ENCODE results near the gene SPIN2A.
"Not testable (repeated sequence)": the region's sequence is repeated elsewhere in the genome, so short reads cannot be mapped to it uniquely, and the experiment has no call there.

The SPIN2A gene

GRCh38 chrX:57137073-57137472 is at the start of gene SPIN2A:
Gene SPIN2A, minus strand, starts transcription at chrX:57137397. Its CDS starts 800 bp downstream, at chrX:57136597.
- not testable (repeated sequence) for DNase-seq (ENCODE audit: low read depth)

GRCh38 chrX:57178605-57179004 is 41.4 kb upstream of the SPIN2A start:
- DNase-seq (ENCODE audit: low read depth) = no peak

- DNase-seq (ENCODE audit: low read depth) = no peak
Measured at GRCh38 chrX:57177070-57177469, 39.9 kb upstream of the SPIN2A start.

- DNase-seq (ENCODE audit: low read depth) = no peak
Measured at GRCh38 chrX:57172544-57172943, 35.3 kb upstream of the SPIN2A start.

DNA sequence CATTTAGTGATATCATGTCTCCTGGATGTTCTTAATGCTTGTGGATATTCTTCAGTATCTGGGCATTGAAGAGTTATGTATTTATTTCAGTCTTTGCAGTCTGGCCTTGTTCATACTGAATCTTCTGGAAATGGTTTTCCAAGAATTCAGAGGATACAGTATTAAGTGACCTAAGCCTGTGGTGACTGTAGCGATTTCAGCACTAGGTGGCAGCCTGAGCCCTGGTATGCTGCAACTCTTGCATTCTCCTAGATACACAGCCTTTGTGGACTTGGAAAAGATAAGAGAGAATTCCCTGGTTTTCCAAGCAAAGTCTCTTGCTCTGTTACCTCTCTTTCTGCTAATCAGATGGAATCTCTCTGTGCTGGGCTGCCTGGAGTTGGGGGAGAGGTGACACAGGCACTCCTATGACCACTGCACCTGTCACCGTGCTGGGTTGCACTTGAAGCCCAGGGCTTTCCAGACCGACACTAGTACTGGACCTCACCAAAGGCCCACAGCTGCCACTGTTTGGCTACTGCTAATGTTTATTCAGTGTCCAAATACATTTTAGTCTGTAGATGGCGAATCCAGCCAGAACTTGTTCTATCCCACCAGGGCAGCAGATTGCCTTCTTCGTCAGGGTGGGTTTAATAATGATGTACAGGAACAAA is 19.3 kb upstream of the SPIN2A start:
- DNase-seq (ENCODE audit: low read depth) = no peak

DNA sequence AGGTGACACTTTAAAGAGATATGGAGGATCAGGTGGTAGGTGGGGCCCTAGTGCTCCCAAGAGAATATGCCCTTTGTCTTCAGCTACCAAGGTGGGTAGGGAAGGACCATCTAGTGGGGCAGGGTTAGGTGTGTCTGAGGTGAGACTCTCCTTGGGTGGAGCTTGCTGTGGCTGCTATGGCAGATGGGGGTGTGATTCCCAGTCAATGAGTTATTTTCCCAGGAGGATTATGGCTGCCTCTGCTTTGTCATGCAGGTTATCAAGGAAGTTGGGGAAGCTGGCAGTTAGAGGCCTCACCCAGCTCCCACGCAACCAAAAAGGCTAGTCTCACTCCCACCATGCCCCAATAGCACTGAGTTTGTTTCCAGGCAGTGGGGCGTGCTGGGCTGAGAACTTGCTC is 18.0 kb upstream of the SPIN2A start:
- no peak for DNase-seq (ENCODE audit: low read depth)

GRCh38 chrX:57152222-57152621 is 15.0 kb upstream of the SPIN2A start:
- not testable (repeated sequence) for DNase-seq (ENCODE audit: low read depth)

- DNase-seq (ENCODE audit: low read depth) = no peak
Measured at GRCh38 chrX:57138674-57139073, 1.5 kb upstream of the SPIN2A start.

DNA sequence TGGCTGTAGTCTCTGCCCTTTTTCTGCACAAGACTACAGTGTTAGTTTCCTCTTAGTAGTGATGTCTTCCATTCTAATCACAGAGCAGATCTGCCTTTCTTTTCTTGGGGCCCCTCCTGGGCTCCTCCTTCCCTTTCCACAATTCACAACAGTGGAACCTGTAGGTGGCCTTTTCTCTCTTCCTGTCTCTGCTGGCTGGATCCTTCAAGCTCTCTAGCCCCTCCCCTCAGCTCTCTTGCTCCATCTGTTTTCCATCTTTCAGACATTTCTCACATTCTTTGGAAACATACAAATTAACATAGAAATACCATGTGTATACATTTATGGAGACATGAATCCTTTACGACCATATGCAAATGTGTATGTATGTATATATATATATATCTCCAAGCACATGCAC is 304 bp upstream of the SPIN2A start:
- no peak for DNase-seq (ENCODE audit: low read depth)

DNA sequence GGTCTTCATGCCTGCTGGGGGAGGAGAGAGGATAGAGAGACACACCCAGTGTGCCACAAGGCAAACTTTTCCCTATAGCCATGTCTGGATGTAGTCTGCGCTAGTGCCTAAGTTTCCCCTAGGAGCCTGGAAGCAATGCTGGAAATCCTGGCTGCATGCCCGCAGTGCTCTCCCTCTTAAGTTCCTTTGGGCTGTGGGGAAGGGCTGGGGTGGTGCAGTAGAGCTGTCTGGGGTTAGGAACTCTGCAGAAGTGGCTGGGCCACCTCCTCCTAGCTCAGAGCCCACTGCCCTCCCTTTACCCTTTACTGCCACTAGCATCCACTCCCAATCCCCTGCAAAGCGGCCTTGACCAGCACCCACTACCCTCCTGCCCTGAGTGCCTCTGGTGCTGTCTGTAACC is 608 bp downstream of the SPIN2A start:
- not testable (repeated sequence) for DNase-seq (ENCODE audit: low read depth)

DNA sequence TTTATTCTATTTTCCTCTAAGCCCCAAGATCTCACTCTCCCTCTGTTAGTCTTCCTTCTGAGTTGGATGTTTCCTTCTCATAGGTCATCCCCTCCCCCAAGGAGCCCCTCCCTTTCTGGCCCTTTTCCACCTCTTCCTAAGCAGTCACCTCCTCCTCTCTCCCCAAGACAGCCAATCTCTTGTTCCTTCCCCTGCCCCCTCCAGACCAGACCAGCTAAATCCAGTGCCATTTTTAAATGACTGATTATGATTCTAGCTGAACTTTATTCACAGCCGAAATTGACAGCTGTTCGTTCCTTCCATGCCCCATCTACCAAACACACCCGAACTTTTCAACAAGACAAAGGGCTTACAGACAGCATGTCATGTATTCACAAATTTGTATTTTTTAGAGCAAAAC is 1.9 kb downstream of the SPIN2A start:
- DNase-seq (ENCODE audit: low read depth) = no peak

- DNase-seq (ENCODE audit: low read depth) = no peak
Measured at GRCh38 chrX:57134702-57135101, 2.5 kb downstream of the SPIN2A start.

GRCh38 chrX:57133706-57134105 is 3.5 kb downstream of the SPIN2A start:
- DNase-seq (ENCODE audit: low read depth) = no peak

DNA sequence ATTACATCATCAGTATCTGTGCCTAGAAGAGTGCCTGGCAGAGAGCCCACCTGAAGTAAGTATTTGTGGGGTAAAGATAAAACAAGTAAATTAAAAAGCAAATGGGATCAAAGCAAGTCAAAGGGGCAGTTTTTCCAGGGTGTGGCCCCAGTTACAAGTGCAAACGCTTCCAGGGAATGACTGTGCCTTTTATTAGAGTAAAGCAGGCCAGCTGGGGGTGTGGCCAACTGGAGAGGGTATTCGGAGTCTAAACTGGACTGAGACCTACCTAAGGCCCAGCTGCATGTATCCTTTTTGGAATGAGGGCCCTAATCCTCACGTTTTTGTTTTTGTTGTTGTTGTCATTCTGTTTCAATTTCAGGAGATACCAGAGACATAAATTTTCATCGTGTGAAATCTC is 3.9 kb downstream of the SPIN2A start:
- not testable (repeated sequence) for DNase-seq (ENCODE audit: low read depth)

DNA sequence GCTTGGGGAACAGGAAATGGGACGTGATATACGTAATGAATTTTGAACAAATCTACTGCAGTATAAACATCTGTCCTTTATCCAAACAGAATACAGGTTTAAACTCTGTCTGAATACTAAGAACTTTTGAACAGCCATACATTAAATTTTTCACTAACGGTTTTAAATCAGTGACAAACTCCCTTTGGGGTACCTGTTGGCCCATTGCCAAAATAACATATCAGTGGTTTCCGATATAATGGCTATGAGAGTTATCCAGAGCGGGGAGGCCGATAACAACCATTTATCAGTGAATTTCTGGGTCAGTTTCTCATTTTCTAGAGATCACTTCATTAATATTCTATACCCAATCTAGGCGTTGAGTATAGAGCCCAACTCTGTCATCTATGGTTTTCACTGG is 5.2 kb downstream of the SPIN2A start:
- no peak for DNase-seq (ENCODE audit: low read depth)

DNA sequence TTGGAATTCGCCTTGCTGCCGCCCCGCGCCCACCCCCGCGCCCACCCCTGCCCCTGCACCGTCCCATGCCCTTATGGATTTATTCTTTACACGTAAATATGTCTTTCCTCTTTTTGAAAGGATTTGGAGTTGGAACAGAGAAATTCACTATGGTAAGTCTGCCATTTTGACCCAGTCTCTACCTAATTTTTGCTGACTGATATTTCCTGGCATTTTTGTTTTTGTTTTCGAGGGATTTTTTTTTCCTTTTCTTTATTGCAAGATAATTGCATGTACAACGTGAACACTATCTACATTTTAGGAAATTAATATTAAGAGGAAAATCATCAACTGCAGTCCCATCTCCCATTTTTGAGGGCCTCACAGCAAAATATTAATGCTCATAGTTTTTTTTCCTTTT is 15.4 kb downstream of the SPIN2A start:
- no peak for DNase-seq (ENCODE audit: low read depth)

- DNase-seq (ENCODE audit: low read depth) = peak; percentile 69
Measured at GRCh38 chrX:57121162-57121755, 15.9 kb downstream of the SPIN2A start, which contains the start of gene SPIN2B. Gene SPIN2B, minus strand, starts transcription at chrX:57121548.

DNA sequence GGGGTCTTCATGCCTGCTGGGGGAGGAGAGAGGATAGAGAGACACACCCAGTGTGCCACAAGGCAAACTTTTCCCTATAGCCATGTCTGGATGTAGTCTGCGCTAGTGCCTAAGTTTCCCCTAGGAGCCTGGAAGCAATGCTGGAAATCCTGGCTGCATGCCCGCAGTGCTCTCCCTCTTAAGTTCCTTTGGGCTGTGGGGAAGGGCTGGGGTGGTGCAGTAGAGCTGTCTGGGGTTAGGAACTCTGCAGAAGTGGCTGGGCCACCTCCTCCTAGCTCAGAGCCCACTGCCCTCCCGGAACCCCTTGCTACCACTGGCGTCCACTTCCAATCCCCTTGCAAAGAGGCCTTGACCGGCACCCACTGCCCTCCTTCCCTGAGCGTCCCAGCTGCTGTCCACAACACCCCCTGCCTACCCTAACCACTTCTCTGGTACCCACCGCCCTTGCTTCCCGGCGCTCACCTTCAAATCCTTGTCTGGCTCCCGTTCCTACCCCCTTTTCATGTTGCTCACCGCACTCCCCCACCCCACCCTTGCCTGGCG is 16.5 kb downstream of the SPIN2A start:
- DNase-seq (ENCODE audit: low read depth) = not testable (repeated sequence)

DNA sequence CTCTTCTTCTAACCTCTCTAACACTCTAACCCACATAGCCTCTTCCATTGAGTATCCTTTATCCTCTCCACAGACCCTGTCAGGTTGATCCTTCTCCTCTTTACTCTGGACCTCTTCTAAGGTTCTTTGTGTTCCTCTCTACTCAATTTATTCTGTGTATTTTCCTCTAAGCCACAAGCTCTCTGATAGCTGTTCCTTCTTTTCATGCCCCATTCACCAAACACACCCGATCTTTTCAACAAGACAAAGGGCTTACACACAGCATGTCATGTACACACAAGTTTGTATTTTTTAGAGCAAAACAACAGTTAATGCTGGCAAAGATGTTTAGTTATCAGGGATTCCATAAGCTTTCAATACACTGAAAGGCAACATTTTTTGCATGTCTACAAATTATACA is 17.8 kb downstream of the SPIN2A start:
- DNase-seq (ENCODE audit: low read depth) = no peak

GRCh38 chrX:57117566-57117965 is 19.6 kb downstream of the SPIN2A start:
- not testable (repeated sequence) for DNase-seq (ENCODE audit: low read depth)

DNA sequence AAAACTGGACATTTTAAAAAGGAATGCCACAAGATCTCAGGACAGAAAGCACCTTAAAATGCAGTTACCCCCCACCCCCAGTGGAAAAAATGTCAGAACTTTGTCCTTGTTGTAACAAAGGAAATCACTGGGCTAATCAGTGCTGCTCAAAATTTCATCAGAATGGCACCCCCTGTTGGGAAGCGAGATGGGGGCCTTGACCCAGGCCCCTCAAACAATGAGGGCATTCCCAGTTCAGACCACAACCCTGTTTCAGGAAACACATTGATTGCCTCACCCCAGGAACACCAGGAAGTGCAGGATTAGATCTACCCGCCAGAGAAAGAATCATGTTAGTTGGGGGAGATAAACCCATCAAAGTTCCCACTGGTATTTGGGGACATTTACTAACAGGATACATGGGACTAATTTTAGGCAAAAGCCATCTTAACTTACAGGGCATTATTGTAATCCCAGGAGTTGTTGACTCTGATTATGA is 32.2 kb downstream of the SPIN2A start:
- no peak for DNase-seq (ENCODE audit: low read depth)

DNA sequence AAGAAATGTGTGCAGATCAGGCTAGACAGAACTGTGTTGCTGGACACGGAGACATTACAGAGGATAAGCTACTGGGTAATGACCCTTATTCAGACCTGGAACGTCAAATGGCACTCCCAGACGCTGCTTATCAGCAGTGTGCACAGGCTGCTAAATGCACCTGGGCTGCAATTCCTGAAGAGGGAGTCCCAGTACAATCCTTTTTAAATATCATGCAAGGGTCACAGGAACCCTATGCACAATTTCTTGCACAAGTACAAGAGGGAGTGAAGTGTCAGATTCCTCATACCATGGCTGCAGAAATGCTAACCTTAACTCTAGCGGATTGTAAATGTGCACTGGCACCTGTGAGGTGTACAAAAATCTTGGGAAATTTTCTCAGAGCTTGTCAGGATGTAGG is 32.8 kb downstream of the SPIN2A start:
- no peak for DNase-seq (ENCODE audit: low read depth)

GRCh38 chrX:57103489-57103888 is 33.7 kb downstream of the SPIN2A start:
- no peak for DNase-seq (ENCODE audit: low read depth)

- DNase-seq (ENCODE audit: low read depth) = not testable (repeated sequence)
Measured at GRCh38 chrX:57102918-57103317, 34.3 kb downstream of the SPIN2A start.
